Hair follicular keratinocyte (primary cell): ENCODE measurements around the gene TKTL1. TPM values are rescaled to one million over a fixed set of nuclear protein-coding genes. Genes with fewer than 3 reads are reported as not detected.

Experiments used
- total RNA-seq: library from RNA; depleted of rRNA; stranded (reverse); fragments of >200 nt; gene quantifications from 2 replicates; pipeline ENCODE4 v1.2.3, GENCODE V29; 2015

TKTL1 gene
- total RNA-seq = not detected in 2 replicates

GRCh38 chrX:154295664-154296310 lies at the start of gene TKTL1:
Gene TKTL1 (plus strand): TSS chrX:154295795. CDS start chrX:154295860, 65 bp downstream.

GRCh38 chrX:154257282-154257681 lies 38.3 kb upstream of the TKTL1 start, which contains the start of gene OPN1MW3:
Gene OPN1MW3 (plus strand): TSS chrX:154257582. CDS start chrX:154257620, 38 bp downstream.

GRCh38 chrX:154294791-154295574 lies 612 bp upstream of the TKTL1 start, which contains the start of gene TEX28:
Gene TEX28 (minus strand): TSS chrX:154295124. CDS start chrX:154292117, 3,007 bp downstream.

GRCh38 chrX:154374313-154375155 lies 78.9 kb downstream of the TKTL1 start, which contains the start of gene FLNA:
Gene FLNA (minus strand): TSS chrX:154374634. CDS start chrX:154371245, 3,389 bp downstream.

GRCh38 chrX:154378799-154379568 lies 83.4 kb downstream of the TKTL1 start, which contains the start of gene EMD:
Gene EMD (plus strand): TSS chrX:154379295. CDS start chrX:154379485, 190 bp downstream.

Other genes with a start within 250 kb of the TKTL1 start
- 23.4 and 23.6 TPM in 2 replicates for gene MECP2, start 198.1 kb upstream of the TKTL1 start, total RNA-seq
- gene OPN1LW, start 151.6 kb upstream of the TKTL1 start, total RNA-seq = not detected in 2 replicates
- gene OPN1MW, start 113.2 kb upstream of the TKTL1 start, total RNA-seq = not detected in 2 replicates
- gene OPN1MW2, start 76.0 kb upstream of the TKTL1 start, total RNA-seq = not detected in 2 replicates
- gene OPN1MW3, start 38.2 kb upstream of the TKTL1 start, total RNA-seq = not detected in 2 replicates
- not detected in 2 replicates for gene TEX28, start 671 bp upstream of the TKTL1 start, total RNA-seq
- 1,383 and 1,552 TPM in 2 replicates for gene FLNA, start 78.8 kb downstream of the TKTL1 start, total RNA-seq
- gene EMD, start 83.5 kb downstream of the TKTL1 start, total RNA-seq = 62.3 and 71.4 TPM in 2 replicates
- 7,010 and 8,148 TPM in 2 replicates for gene RPL10, start 102.6 kb downstream of the TKTL1 start, total RNA-seq
- gene DNASE1L1, start 113.5 kb downstream of the TKTL1 start, total RNA-seq = 19.0 and 28.1 TPM in 2 replicates
- 33.0 and 41.3 TPM in 2 replicates for gene TAFAZZIN, start 115.7 kb downstream of the TKTL1 start, total RNA-seq
- gene ATP6AP1, start 132.9 kb downstream of the TKTL1 start, total RNA-seq = 23.0 and 31.1 TPM in 2 replicates
- gene GDI1, start 141.4 kb downstream of the TKTL1 start, total RNA-seq = 63.6 and 107 TPM in 2 replicates
- gene FAM50A, start 148.3 kb downstream of the TKTL1 start, total RNA-seq = 17.0 and 24.1 TPM in 2 replicates
- 2.2 and 10.8 TPM in 2 replicates for gene PLXNA3, start 162.5 kb downstream of the TKTL1 start, total RNA-seq
- 42.2 and 56.3 TPM in 2 replicates for gene LAGE3, start 183.5 kb downstream of the TKTL1 start, total RNA-seq
- 59.2 and 60.0 TPM in 2 replicates for gene UBL4A, start 190.8 kb downstream of the TKTL1 start, total RNA-seq
- 38.3 and 39.0 TPM in 2 replicates for gene SLC10A3, start 194.8 kb downstream of the TKTL1 start, total RNA-seq
- 34.8 and 50.1 TPM in 2 replicates for gene FAM3A, start 220.4 kb downstream of the TKTL1 start, total RNA-seq